ENCODE measurements around the gene AXIN2. TPM values are rescaled to one million over a fixed set of nuclear protein-coding genes. Genes with fewer than 3 reads are reported as not detected.

Gene AXIN2
- total RNA-seq, 2 experiments from 2014 or later, result 4.7 to 5.3 TPM

GRCh38 chr17:65550075-65550662 is 11.3 kb downstream of the AXIN2 start:
- peaks cover 9% of the 10 kb centered on the region for H3K27me3 Mint-ChIP-seq (ENCODE audit: low read depth)
- no peaks in the 10 kb centered on the region for H3K9me3 Mint-ChIP-seq (ENCODE audit: insufficient read depth)
- no peak overlapping the region for H3K4me3 Mint-ChIP-seq
- no peak for DNase-seq
- ChIA-PET POLR2A (no interaction called here), CTCF (no interaction called here)
- H3K4me1 Mint-ChIP-seq (ENCODE audit: low read depth), result peaks cover 11% of the 10 kb centered on the region
- peaks cover 10% of the 10 kb centered on the region for H3K36me3 Mint-ChIP-seq (ENCODE audit: low read depth)
- ATAC-seq, result no peak
- no peak overlapping the region for H3K27ac Mint-ChIP-seq

GRCh38 chr17:65548269-65548969 is 13.0 kb downstream of the AXIN2 start:
- H3K27ac Mint-ChIP-seq, result no peak overlapping the region
- peaks cover 5% of the 10 kb centered on the region for H3K4me1 Mint-ChIP-seq (ENCODE audit: low read depth)
- no peaks in the 10 kb centered on the region for H3K9me3 Mint-ChIP-seq (ENCODE audit: insufficient read depth)
- no peak for DNase-seq
- peaks cover 5% of the 10 kb centered on the region for H3K27me3 Mint-ChIP-seq (ENCODE audit: low read depth)
- ChIA-PET CTCF (no interaction called here), POLR2A (no interaction called here)
- peaks cover 9% of the 10 kb centered on the region for H3K36me3 Mint-ChIP-seq (ENCODE audit: low read depth)
- no peak overlapping the region for H3K4me3 Mint-ChIP-seq
- ATAC-seq, result no peak

- DNase-seq (no peak), ATAC-seq (no peak)
- Mint-ChIP-seq H3K4me3 (no peak overlapping the region), H3K9me3 (ENCODE audit: insufficient read depth) (no peaks in the 10 kb centered on the region), H3K4me1 (ENCODE audit: low read depth) (no peaks in the 10 kb centered on the region), H3K36me3 (ENCODE audit: low read depth) (peaks cover 8% of the 10 kb centered on the region), H3K27ac (no peak overlapping the region), H3K27me3 (ENCODE audit: low read depth) (peaks cover 2% of the 10 kb centered on the region)
- POLR2A ChIA-PET, result no interaction called here
- CTCF ChIA-PET, result no interaction called here
Measured at GRCh38 chr17:65547253-65547670, 14.2 kb downstream of the AXIN2 start.

GRCh38 chr17:65546579-65546978 is 14.9 kb downstream of the AXIN2 start:
- no peak overlapping the region for H3K4me3 Mint-ChIP-seq
- CTCF ChIA-PET, result no interaction called here
- no peak for ATAC-seq
- POLR2A ChIA-PET, result no interaction called here
- peaks cover 2% of the 10 kb centered on the region for H3K27me3 Mint-ChIP-seq (ENCODE audit: low read depth)
- H3K9me3 Mint-ChIP-seq (ENCODE audit: insufficient read depth), result no peaks in the 10 kb centered on the region
- no peaks in the 10 kb centered on the region for H3K4me1 Mint-ChIP-seq (ENCODE audit: low read depth)
- no peak overlapping the region for H3K27ac Mint-ChIP-seq
- peaks cover 5% of the 10 kb centered on the region for H3K36me3 Mint-ChIP-seq (ENCODE audit: low read depth)
- no peak for DNase-seq

GRCh38 chr17:65545705-65546523 is 15.5 kb downstream of the AXIN2 start:
- H3K4me3 Mint-ChIP-seq, result no peak overlapping the region
- ChIA-PET POLR2A (no interaction called here), CTCF (interaction anchor here (1.3 kb wide), 1 partner anchor 10 kb away, joined by 3 read pairs; no protein-coding TSS in a partner anchor)
- DNase-seq (no peak), ATAC-seq (no peak)
- H3K27ac Mint-ChIP-seq, result no peak overlapping the region
- no peaks in the 10 kb centered on the region for H3K9me3 Mint-ChIP-seq (ENCODE audit: insufficient read depth)
- H3K36me3 Mint-ChIP-seq (ENCODE audit: low read depth), result peaks cover 5% of the 10 kb centered on the region
- no peaks in the 10 kb centered on the region for H3K4me1 Mint-ChIP-seq (ENCODE audit: low read depth)
- H3K27me3 Mint-ChIP-seq (ENCODE audit: low read depth), result peaks cover 2% of the 10 kb centered on the region

GRCh38 chr17:65544672-65545071 is 16.8 kb downstream of the AXIN2 start:
- ChIA-PET CTCF (interaction anchor here (1.3 kb wide), 1 partner anchor 11 kb away, joined by 3 read pairs; no protein-coding TSS in a partner anchor), POLR2A (no interaction called here)
- no peak overlapping the region for H3K27ac Mint-ChIP-seq
- no peaks in the 10 kb centered on the region for H3K9me3 Mint-ChIP-seq (ENCODE audit: insufficient read depth)
- no peak overlapping the region for H3K4me3 Mint-ChIP-seq
- ATAC-seq (no peak), DNase-seq (no peak)
- H3K27me3 Mint-ChIP-seq (ENCODE audit: low read depth), result peaks cover 2% of the 10 kb centered on the region
- peaks cover 5% of the 10 kb centered on the region for H3K36me3 Mint-ChIP-seq (ENCODE audit: low read depth)
- H3K4me1 Mint-ChIP-seq (ENCODE audit: low read depth), result no peaks in the 10 kb centered on the region

GRCh38 chr17:65542610-65543009 is 18.8 kb downstream of the AXIN2 start:
- ATAC-seq (no peak), DNase-seq (no peak)
- Mint-ChIP-seq H3K4me3 (no peak overlapping the region), H3K4me1 (ENCODE audit: low read depth) (peaks cover 5% of the 10 kb centered on the region), H3K27ac (no peak overlapping the region), H3K36me3 (ENCODE audit: low read depth) (peaks cover 1% of the 10 kb centered on the region), H3K9me3 (ENCODE audit: insufficient read depth) (no peaks in the 10 kb centered on the region), H3K27me3 (ENCODE audit: low read depth) (peaks cover 2% of the 10 kb centered on the region)
- CTCF ChIA-PET, result no interaction called here
- POLR2A ChIA-PET, result no interaction called here

GRCh38 chr17:65542067-65542466 is 19.4 kb downstream of the AXIN2 start:
- H3K4me3 Mint-ChIP-seq, result no peak overlapping the region
- H3K9me3 Mint-ChIP-seq (ENCODE audit: insufficient read depth), result no peaks in the 10 kb centered on the region
- H3K27ac Mint-ChIP-seq, result no peak overlapping the region
- no peak for ATAC-seq
- no peak for DNase-seq
- peaks cover 2% of the 10 kb centered on the region for H3K27me3 Mint-ChIP-seq (ENCODE audit: low read depth)
- POLR2A ChIA-PET, result no interaction called here
- no peaks in the 10 kb centered on the region for H3K36me3 Mint-ChIP-seq (ENCODE audit: low read depth)
- peaks cover 5% of the 10 kb centered on the region for H3K4me1 Mint-ChIP-seq (ENCODE audit: low read depth)
- CTCF ChIA-PET, result no interaction called here

GRCh38 chr17:65541453-65541852 is 20.0 kb downstream of the AXIN2 start:
- ATAC-seq, result no peak
- Mint-ChIP-seq H3K36me3 (ENCODE audit: low read depth) (no peaks in the 10 kb centered on the region), H3K27me3 (ENCODE audit: low read depth) (peaks cover 2% of the 10 kb centered on the region), H3K27ac (no peak overlapping the region), H3K4me3 (no peak overlapping the region), H3K4me1 (ENCODE audit: low read depth) (peaks cover 5% of the 10 kb centered on the region), H3K9me3 (ENCODE audit: insufficient read depth) (no peaks in the 10 kb centered on the region)
- ChIA-PET CTCF (no interaction called here), POLR2A (no interaction called here)
- DNase-seq, result no peak

GRCh38 chr17:65539630-65540266 is 21.7 kb downstream of the AXIN2 start:
- Mint-ChIP-seq H3K4me1 (ENCODE audit: low read depth) (peaks cover 5% of the 10 kb centered on the region), H3K4me3 (no peak overlapping the region), H3K27ac (no peak overlapping the region), H3K9me3 (ENCODE audit: insufficient read depth) (no peaks in the 10 kb centered on the region), H3K27me3 (ENCODE audit: low read depth) (peaks cover 2% of the 10 kb centered on the region), H3K36me3 (ENCODE audit: low read depth) (no peaks in the 10 kb centered on the region)
- no peak for DNase-seq
- ATAC-seq, result no peak
- CTCF ChIA-PET, result interaction anchor here (1.0 to 1.1 kb wide), 2 partner anchors 19 to 262 kb away, joined by 3 read pairs; no protein-coding TSS in a partner anchor
- POLR2A ChIA-PET, result no interaction called here

- Mint-ChIP-seq H3K4me3 (no peak overlapping the region), H3K27me3 (ENCODE audit: low read depth) (peaks cover 2% of the 10 kb centered on the region), H3K36me3 (ENCODE audit: low read depth) (no peaks in the 10 kb centered on the region), H3K4me1 (ENCODE audit: low read depth) (peaks cover 5% of the 10 kb centered on the region), H3K27ac (no peak overlapping the region), H3K9me3 (ENCODE audit: insufficient read depth) (no peaks in the 10 kb centered on the region)
- no peak for DNase-seq
- no peak for ATAC-seq
- ChIA-PET POLR2A (no interaction called here), CTCF (interaction anchor here (0.6 to 1.1 kb wide), 4 partner anchors 18 to 451 kb away, joined by 3 read pairs; no protein-coding TSS in a partner anchor)
Measured at GRCh38 chr17:65538675-65539529, 22.5 kb downstream of the AXIN2 start.
